NCI-H226 (cell line): ENCODE results near the gene TSPEAR.
"Not testable (repeated sequence)": the region's sequence is repeated elsewhere in the genome, so short reads cannot be mapped to it uniquely, and the experiment has no call there.

ENCODE experiments used
- DNase-seq: peaks from one replicate; pipeline ENCODE4 v3.0.0-alpha.2; 2015

The TSPEAR gene

DNA sequence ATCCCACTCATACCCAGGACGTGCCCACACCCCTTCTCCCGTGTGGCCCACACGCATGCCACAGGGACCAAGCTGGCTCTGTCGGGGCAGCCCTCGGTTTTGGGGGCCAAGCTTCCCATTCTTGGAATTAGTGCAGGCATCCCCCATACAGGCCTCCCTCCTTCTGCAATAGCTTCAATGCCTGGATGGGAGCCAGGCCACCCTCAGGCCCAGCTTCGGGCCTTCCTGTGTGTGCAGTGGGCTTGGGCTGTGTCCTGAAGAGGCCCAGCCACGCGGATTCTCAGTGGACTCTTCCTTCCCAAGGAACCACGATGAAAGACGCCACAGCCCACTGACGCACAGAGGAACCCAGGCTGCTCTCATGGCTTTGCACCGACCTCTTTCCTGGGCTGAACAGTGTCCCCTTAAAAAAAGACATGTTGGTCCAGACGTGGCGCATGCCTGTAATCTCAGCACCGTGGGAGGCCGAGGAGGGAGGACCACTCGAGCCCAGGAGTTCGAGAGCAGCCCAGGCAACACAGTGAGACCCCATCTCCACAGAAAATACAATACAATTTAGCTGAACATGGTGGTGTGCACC lies 61.8 kb downstream of the TSPEAR start:
- DNase-seq = no peak

DNA sequence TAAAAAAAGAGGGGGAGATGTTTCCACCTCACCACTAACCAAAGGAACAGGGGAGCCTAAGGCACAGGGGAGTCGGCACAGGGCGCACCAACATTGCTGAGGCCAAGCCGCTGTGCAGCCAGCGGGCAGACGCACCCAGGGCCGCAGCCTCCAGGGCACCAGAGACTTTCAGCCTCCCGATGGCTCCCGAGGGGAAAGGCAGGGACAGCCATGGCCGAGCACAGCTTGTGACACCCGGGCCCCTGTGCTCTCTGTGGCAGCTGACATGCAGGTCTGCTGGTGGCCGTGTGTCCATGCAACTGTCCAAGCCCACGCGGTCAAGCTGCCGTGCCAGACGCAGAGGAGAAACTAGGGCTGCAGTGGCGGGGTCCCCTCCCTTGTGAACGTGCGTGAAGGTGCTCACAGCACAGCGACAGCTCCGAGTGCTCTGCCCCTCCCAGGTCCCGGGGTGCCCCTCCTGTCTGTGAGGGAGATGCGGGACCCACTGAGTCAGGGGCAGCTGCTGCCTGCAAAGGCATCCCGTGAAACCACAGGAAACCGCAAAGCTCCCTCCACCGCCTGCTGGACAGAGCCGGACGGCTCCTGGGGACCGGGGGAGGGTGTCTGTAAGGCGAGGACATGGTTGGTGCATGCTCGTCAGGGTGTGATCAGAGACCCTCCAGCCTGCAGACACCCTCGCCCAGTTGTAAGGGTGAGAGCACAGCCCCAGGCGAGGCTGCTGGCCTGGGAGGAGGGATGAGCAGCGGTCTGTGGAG lies 62.6 kb downstream of the TSPEAR start:
- no peak for DNase-seq

GRCh38 chr21:44647222-44647552 lies 64.2 kb downstream of the TSPEAR start:
- DNase-seq = no peak

DNA sequence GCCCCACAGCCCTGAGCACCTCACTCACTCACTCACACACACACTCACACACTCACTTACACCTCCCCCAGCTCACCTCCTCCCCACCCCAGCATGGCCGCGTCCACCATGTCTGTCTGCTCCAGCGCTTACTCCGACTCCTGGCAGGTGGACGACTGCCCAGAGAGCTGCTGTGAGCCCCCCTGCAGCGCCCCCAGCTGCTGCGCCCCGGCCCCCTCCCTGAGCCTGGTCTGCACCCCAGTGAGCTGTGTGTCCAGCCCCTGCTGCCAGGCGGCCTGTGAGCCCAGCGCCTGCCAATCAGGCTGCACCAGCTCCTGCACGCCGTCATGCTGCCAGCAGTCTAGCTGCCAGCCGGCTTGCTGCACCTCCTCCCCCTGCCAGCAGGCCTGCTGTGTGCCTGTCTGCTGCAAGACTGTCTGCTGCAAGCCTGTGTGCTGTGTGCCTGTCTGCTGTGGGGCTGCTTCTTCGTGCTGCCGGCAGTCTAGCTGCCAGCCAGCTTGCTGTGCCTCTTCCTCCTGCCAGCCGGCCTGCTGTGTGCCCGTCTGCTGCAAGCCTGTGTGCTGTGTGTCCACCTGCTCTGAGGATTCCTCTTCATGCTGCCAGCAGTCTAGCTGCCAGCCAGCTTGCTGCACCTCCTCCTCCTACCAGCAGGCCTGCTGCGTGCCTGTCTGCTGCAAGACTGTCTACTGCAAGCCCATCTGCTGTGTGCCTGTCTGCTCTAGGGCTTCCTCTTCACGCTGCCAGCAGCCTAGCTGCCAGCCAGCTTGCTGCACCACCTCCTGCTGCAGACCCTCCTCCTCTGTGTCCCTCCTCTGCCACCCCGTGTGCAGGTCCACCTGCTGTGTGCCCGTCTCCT lies 64.8 kb downstream of the TSPEAR start, which contains the start of gene KRTAP10-11:
Gene KRTAP10-11 (plus strand): TSS at position 49 of the 856 bp plus-strand sequence. CDS start 45 bp downstream, at position 94.
- not testable (repeated sequence) for DNase-seq

DNA sequence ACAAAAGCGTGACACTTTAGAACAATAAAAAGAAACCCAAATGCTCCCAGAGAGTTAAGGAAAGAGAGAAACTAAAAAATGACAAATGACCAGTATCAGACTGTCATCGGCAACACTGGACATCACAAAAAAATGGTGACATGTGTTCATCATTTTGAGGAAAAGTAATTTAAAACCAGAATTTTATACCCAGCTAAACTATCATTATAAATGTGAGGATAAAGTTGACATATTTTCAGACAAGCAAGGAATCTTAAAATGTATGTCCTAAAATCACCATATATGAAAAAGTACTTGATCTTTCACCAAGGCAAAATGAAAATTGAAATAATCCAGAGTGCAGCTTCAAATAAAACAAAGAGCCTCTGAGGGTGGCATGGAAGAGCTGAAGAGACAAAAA lies 66.5 kb downstream of the TSPEAR start:
- DNase-seq = no peak

DNA sequence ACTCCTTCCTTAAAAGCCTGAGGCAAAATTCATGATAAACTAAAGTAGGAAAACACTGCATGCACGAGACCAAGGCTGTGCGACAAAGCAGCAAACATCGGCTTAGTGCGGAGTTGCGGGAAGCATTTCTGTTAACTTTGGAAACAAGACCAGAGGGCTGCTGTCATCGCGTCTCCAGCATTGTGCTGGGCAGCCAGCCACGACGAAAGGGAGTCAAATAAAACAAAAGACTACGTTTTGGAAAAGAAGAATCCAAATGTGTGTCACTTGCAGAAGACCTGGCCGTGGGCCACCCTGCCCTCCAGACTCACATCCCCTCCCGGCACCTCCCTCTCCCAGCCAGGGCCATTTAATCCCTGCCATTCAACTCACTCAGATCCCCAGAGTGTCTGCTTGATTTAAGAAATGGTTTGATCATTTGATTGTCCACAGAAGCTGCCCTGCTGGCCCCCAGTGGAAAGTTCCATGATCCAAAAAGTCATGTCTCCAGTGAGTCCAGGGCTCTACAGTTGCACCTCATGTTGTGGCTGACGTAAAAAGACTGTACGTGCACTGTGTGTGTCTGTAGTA lies 67.5 kb downstream of the TSPEAR start:
- no peak for DNase-seq

GRCh38 chr21:44640761-44641160 lies 70.6 kb downstream of the TSPEAR start:
- no peak for DNase-seq

- DNase-seq = no peak
Measured at GRCh38 chr21:44639331-44639655, 72.1 kb downstream of the TSPEAR start.

- not testable (repeated sequence) for DNase-seq
Measured at GRCh38 chr21:44638506-44639330, 72.7 kb downstream of the TSPEAR start.

- DNase-seq = not testable (repeated sequence)
Measured at GRCh38 chr21:44637851-44638348, 73.5 kb downstream of the TSPEAR start.

GRCh38 chr21:44637018-44637850 lies 74.1 kb downstream of the TSPEAR start, which contains the start of gene KRTAP10-10:
KRTAP10-10 (plus strand) TSS chr21:44637356; CDS start chr21:44637418, 62 bp downstream.
- no peak for DNase-seq

GRCh38 chr21:44636209-44637017 lies 75.0 kb downstream of the TSPEAR start:
- no peak for DNase-seq

- DNase-seq = no peak
Measured at GRCh38 chr21:44632067-44632466, 79.3 kb downstream of the TSPEAR start.

DNA sequence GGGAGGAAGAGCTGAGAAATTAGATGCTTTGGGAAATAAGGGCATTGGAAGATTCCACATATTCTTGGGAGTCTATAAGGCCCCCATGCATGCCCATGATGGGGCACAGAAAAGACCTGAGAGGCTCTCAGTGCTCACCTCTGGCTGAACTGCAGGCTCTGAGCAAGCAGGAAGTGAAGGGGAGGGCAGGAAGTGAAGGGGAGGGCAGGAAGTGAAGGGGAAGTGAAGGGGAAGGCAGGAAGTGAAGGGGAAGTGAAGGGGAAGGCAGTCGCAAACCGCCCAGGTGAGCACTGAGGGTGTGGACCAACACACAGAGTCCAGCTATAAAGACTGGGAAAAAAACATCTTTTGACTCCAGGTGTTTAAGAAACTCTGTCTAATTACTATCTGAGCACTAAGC lies 80.9 kb downstream of the TSPEAR start:
- no peak for DNase-seq

DNA sequence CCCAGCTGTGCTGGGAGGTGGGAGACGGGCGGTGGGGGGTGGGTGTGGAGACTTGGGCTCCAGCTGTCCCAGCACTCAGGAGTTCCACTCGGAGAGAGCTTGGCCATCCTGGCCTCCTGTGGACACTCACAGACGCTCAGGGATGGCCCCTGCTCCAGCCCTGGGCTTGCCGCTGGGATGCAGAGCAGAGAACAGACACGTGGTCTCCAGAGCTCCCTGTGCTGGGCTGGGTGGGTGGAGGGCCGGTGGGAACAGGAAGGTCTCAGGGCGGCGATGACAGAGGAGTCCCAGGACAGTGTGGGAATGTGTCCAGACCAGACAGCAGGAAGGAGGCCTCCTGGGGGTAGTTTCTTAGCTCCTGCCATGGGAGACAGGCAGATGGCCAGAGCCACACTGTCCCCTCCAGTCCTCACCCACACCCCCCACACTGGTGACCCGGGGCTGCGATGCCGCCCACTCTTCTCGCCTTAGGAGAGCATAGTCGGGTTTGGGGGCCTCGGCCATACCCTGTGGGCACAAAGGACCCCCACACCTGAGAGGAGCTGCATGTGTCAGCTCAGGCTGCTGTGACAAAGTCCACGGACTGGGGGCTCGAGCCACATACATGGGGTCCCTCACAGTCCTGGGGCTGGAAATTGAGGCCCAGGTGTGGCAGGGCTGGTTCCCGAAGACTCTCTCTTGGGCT lies 82.5 kb downstream of the TSPEAR start:
- no peak for DNase-seq

GRCh38 chr21:44627831-44628233 lies 83.5 kb downstream of the TSPEAR start:
- not testable (repeated sequence) for DNase-seq

GRCh38 chr21:44627181-44627822 lies 84.1 kb downstream of the TSPEAR start:
- not testable (repeated sequence) for DNase-seq

- DNase-seq = no peak
Measured at GRCh38 chr21:44626673-44627143, 84.7 kb downstream of the TSPEAR start, which contains the start of gene KRTAP10-9. KRTAP10-9 (plus strand) TSS chr21:44627093; CDS start chr21:44627172, 79 bp downstream.

DNA sequence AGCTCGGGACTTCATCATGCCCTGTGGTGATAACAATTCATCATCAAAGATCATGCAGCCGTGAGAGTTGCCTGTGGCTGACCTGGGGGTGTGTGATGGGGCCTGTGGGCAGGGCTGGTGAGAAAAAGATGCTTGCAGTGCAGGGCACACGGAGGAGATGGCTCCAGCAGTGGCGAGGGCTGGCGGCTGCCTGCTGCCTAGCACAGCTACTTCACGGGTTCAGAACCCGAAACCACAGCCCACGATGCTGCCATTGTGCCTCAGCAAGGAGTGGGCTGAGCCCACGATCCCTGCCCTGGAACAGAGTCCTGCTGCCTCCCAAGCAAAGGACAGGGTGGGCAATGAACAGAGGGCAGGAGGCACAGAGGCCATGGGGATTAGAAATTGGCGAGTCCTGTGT lies 85.1 kb downstream of the TSPEAR start:
- DNase-seq = no peak
